ENCODE measurements around the gene TPSAB1.

Gene TPSAB1

DNA sequence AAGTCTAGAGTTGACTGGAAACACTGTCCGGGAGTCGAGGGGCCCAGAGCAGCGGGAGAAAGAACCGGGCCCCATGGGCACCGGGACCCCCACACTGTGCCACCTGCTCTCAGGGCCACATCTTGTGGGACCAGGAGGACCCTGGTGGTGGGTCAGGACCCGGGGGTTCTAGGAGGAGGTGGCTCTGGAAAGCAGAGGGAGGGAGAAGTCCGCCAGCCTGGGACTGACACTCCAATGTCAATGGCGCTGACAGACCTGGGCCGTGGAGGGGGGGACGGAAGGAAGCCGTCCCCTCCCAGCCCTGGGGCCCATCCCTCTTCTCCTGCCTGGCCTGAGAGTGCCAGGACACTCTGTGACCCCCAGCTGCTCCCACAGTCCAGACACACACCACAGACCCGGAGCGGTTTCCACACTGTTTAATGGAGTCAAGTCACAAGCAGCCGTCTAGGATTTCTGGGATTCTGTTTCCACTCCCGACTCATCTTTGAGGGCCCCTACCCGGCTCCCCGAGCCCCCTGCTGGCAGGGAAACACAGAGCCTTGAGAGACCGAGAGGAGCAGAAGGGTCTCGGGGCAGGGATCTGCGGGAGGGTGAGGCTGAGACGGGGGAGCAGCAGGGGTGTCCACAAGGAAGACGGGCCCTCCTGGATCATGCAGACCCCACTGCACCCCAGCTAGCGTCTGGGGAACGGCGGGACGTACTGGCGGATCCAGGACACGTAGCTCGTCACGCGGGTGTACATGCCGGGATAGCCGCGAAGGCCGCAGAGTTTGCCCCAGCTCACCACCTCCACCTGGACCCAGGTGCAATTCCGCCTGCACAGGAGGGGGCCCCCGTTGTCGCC, 45.4 kb downstream of the TPSAB1 start:
- DNase-seq (ENCODE audit: low read depth, low spot score) = no peak

DNA sequence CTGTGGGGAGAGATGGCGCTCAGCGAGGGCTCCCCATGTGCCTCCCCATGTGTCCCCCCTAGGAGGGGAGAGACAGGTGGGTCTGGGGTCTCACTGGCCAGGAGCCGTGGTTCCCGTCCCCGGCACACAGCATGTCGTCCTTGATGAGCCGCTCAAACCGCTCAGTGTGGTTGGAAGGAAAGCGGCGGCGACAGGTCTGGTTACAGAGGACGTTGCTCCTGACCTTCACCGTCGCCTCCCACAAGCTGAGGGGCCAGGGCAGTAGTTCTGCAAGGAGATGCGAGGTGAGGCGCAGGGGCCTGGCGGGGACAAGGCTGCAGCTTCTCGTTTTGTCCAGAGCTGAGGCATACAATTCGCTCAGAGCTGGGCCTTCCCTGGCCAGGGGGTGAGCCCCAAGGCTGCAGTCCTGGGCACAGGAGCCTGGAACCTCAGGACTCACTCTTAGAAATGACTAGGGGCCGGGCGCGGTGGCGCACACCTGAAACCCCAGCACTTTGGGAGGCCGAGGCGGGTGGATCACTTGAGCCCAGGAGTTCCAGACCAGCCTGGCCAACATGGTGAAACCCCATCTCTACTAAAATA, 46.1 kb downstream of the TPSAB1 start:
- no peak for DNase-seq (ENCODE audit: low read depth, low spot score)

DNA sequence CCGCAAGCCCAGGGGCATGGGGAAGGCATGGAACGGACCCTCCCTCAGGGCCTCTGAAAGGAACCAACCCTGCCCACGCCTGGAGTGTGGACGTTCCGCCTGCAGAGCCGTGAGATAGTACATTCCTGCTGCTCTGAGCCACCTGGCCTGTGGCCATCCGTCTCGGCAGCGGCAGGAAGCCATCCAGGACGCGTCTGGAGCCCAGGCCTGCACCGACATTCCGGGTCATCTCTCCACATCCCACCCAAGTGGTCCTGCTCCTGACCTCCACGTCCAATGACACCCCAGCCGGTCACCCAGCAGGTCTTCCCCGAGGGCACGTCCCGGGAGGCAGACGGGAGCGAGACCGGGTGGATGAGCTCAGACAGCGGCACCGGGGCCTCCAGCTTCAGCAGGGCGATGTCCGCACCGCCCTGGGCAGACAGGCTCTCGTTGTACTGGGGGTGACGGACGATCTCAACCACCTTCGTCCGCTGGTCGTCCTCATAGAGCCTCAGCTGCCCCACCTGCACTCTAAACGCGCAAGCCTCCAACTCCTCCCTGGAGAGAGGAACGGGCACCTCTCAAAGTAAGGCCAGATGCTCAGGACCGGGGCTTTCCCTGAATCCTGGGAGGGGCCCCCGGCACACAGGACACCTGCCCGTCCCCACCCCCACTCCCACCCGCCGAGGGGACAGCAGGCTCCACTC, 47.6 kb downstream of the TPSAB1 start:
- DNase-seq (ENCODE audit: low read depth, low spot score) = no peak

DNA sequence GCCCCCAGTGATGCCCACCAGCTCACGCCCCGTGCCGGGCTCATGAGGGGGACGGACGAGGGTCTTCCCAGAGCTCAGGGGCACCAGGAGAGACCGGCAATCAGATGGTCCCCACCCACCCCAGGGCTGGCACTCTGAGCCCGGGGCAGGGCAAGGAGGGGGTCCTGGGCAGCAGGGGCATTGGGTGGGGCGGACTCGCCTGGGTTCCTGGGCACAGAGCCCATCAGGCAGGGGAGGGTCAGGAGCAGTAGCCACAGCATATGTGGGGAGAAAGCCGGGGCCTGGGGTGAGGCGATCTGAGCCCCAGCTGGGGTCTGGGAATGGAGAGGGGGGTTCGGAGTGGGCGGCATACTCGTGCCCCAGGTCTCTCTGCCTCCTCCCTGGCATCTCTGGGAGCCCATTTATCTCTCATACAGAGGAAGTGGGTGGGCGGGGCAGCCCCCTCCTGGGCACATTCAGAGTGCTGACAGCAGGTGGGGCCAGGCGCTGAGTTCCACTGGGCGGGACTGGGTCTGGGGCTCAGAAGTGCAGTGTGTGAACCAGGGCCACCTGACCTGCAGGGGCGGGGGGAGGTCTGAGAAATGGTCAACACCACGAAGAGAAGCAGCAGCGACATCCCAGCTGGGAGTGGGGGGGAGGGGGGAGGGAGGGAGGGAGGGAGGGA, 48.4 kb downstream of the TPSAB1 start:
- DNase-seq (ENCODE audit: low read depth, low spot score) = no peak

DNA sequence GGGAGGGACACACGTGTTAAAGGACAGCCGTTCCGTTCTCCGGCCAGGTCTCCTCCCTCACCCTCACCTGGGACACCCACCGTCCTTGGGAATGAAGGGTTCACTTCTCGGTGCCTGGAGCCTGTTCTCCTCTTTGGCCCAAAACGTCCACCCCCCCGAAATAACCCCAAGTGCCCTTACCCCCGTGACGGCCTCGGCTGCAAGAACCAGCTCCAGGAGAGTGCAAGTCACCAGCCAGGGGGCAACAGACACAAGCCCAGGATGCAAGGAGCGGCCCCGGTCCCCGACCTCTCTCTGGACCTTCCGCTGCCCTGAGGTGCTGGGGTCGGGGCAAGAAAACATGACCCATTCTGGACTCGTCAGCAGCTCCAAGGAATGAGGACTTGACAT, 49.0 kb downstream of the TPSAB1 start:
- no peak for DNase-seq (ENCODE audit: low read depth, low spot score)

DNA sequence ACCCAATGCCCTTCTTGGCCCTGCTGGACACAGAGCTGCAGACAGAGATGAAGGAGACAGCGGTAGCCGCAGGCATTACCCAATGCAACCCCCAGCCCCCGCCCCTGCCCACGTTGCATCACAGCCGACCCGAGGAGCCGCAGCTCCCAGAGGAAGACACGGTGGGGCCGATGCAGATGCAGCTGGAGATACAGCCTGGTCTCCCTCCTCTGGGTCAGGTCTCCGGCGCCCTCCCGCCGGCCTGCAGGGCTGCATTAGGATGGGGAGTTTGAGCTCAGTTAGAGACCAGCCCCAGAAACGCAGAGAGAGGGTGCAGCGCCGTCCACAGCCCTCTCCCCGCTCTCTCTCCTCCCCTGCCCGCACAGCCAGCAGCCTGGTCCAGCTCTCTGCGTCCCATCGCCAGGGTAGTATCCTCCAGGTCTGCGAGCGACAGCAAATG, 49.6 kb downstream of the TPSAB1 start:
- no peak for DNase-seq (ENCODE audit: low read depth, low spot score)

DNA sequence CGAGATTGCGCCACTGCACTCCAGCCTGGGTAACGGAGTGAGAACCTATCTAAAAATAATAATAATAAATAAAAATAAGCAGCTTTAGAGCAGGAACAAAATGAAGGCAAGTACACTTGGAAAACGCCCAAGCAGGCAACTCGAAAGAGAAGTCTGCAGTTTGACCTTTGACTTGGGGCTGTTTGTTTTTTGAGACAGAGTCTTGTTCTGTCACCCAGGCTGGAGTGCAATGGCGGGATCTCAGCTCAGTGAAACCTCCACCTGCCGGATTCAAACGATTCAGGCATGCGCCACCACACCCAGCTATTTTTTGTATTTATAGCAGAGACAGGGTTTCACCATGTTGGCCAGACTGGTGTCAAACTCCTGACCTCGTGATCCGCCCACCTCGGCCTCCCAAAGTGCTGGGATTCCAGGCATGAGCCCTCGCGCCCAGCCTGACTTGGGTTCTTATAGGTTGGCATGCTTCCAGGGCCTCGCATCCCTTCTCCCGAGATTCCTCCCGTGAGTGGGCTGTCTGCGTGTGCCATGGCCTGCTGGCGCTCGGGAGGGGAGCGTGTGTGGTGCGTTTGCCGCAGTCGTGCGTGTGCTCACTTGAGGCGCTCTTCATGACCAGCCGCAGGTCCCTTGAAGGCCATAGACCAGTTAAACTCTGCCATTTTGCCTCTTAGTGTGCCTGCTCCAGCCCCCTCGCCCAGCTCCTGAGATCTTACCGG, 50.5 kb downstream of the TPSAB1 start:
- no peak for DNase-seq (ENCODE audit: low read depth, low spot score)

DNA sequence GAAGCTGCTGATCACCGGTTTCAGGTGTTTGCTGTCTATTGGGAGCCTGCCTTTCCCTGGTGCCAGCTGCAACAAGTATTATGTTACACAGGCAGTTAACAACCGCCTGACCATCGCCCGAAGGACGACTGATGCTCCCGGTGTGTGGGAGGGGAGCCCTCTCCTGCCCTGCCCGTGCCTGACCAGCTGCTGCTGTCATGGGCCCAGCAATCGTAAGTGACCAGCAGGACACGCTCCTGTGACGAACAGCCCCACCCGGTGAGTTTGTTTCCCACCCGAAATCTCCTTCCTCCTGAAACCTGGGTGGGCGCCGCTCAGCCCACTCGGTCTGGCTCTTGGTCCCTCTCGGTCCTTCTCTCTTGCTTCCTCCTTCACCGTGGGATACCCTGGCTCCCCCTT, 51.1 kb downstream of the TPSAB1 start:
- DNase-seq (ENCODE audit: low read depth, low spot score) = no peak

All from activated CD4-positive, CD25-positive, alpha-beta regulatory T cell treated with anti-CD3 and anti-CD28 coated beads, Interleukin-2, amount 50 U/mL, for 16 hours (primary cell).